Activated CD8-positive, alpha-beta memory T cell treated with anti-CD3 and anti-CD28 coated beads, Interleukin-2, amount 50 U/mL, for 4 hours (primary cell): ENCODE data around the gene AGTR1.
"Not testable (repeated sequence)": the region's sequence is repeated elsewhere in the genome, so short reads cannot be mapped to it uniquely, and the experiment has no call there.

Experiments used
- DNase-seq: peaks from one replicate; pipeline ENCODE4 v3.0.0-alpha.2; 2020

AGTR1 gene

GRCh38 chr3:148718982-148719862 lies 21.5 kb downstream of the AGTR1 start:
- DNase-seq = no peak

DNA sequence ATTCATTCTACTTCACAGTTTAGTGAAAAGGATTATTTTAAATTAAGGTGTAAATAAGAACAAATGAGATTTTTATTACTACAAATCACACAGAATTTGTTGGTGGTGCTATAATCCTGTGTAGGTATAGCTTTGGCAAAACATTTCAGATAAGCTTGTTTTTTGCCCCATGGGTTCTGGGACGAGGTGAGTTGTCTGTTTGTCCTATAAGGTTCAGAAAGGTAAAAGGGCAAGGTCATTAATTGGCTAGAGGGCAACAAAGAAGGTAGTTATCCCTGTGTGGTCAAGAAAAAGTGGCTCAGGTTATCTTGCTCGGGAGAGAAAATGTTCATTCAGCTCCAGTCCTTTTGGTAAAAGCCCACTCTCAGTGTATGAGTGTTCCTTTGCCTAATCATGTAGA lies 23.2 kb downstream of the AGTR1 start:
- no peak for DNase-seq

DNA sequence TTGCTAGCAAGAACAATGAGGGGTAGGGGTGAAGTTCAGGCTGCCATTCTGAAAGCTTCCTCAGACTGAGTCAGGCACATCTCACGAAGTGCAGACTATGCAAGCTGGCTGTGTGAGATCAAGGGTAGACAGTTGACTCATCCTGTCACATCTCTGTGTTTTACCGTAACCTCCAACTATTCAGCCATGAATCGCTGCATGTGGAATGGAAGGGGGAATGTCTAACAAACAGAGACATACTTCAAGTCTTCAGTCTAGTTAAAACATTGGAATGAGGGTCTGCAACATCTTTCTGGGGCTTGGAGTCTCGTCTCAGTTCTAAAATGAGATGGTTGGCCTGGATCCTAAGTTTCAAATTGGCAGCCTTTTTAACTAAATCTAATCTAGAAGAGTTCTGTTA lies 25.9 kb downstream of the AGTR1 start:
- DNase-seq = no peak

- no peak for DNase-seq
Observed at GRCh38 chr3:148727231-148727630, 29.5 kb downstream of the AGTR1 start.

GRCh38 chr3:148728753-148729152 lies 31.1 kb downstream of the AGTR1 start:
- DNase-seq = no peak

- no peak for DNase-seq
Observed at GRCh38 chr3:148729476-148730055, 31.9 kb downstream of the AGTR1 start.

DNA sequence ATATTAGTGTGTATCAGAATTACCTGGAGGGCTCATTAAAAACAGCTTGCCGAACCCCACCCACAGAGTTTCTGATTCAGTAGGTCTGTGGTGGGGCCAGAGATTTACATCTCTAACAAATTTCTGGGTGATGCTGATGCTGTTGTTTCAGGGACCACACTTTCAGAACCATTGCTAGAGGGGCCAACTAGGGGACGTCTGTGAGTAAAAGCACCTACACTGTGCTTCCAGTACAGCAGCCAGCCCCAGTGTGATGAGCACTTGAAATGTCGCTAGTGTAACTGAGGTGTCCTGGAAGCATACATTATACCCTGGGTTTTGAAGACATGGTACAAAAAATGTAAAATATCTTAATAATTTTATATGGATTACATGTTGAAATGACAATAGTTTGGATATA lies 33.0 kb downstream of the AGTR1 start:
- no peak for DNase-seq

DNA sequence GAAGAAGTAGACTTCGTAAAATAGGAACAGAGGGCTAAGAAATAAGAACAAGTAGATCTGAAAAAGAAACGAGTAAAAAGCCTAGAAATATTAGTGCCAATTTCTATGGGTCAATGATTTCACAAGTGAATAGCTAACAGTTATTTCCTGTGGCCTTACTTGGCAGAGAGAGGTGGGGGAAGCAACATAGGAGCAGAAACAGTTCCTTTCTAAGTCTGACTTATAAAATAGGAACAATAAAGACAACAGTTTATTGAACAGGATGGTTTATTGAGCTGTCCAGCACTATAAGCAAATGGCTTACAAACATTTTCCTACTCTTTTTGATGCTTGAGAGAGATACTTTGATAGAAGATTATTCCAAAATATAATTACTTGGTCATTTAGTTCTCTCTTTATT lies 37.9 kb downstream of the AGTR1 start:
- no peak for DNase-seq

GRCh38 chr3:148736086-148736485 lies 38.4 kb downstream of the AGTR1 start:
- no peak for DNase-seq

GRCh38 chr3:148737104-148737530 lies 39.4 kb downstream of the AGTR1 start:
- DNase-seq = no peak

- no peak for DNase-seq
Observed at GRCh38 chr3:148739720-148740119, 42.0 kb downstream of the AGTR1 start.

DNA sequence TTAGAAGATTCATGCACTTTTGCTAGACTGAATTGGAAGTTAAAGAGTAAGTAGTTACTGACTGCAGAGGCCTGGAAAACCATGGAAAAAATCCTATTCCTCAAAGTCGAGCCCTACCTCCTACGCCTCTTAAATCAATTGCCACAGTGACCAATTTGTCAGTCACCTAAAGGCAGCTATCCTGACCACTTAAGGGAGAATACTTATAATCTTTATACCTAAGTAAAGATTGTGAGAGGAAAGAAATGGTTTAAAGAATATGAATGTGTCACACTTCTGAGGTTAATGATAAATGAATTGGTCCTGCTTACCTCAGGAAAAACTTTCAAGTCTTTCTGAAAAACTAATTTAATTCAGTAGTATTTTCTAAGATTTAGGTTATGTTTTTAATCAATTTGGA lies 42.6 kb downstream of the AGTR1 start:
- DNase-seq = no peak

GRCh38 chr3:148741219-148741618 lies 43.5 kb downstream of the AGTR1 start:
- DNase-seq = no peak

DNA sequence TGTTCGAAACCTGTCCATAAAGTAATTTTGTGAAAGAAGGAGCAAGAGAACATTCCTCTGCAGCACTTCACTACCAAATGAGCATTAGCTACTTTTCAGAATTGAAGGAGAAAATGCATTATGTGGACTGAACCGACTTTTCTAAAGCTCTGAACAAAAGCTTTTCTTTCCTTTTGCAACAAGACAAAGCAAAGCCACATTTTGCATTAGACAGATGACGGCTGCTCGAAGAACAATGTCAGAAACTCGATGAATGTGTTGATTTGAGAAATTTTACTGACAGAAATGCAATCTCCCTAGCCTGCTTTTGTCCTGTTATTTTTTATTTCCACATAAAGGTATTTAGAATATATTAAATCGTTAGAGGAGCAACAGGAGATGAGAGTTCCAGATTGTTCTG lies 44.4 kb downstream of the AGTR1 start:
- DNase-seq = no peak

- DNase-seq = no peak
Observed at GRCh38 chr3:148746053-148746452, 48.4 kb downstream of the AGTR1 start.

GRCh38 chr3:148748283-148748682 lies 50.6 kb downstream of the AGTR1 start:
- no peak for DNase-seq

DNA sequence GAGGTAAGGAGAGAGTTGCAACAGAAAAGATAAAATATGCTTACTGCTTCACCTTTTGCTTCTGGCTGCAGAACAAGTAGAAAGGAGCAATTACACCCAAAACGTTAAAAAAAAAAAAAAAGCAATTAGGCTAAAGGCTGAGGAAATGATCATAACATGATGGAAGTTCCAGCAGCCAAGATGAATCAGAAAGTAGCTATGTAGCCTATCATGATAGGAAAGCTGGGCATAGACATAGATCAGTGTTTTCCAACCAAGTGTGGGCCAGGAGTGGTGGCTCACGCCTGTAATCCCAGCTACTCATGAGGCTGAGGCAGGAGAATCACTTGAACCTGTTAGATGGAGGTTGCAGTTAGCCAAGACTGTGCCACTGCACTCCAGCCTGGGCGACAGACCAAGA lies 52.6 kb downstream of the AGTR1 start:
- no peak for DNase-seq

DNA sequence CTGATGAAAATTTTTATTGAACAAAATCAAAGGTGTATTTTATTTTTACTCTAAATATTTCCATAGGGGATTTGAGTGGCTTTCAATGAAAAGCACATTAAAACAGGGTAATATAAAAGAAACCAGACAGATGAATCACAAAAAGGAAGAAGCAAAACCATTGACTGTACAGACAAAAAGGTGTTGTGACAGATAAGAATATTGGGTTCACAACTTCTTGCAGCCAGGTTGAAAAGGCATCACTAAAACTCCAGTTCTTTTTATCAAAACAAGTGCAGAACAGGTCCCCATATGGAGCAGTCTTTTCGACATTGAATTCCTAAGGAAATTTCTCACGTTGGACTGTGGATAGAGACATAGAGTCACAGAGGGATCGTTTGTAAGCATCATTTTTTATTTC lies 53.8 kb downstream of the AGTR1 start:
- DNase-seq = no peak

GRCh38 chr3:148753385-148753784 lies 55.7 kb downstream of the AGTR1 start:
- DNase-seq = not testable (repeated sequence)

GRCh38 chr3:148755570-148755969 lies 57.9 kb downstream of the AGTR1 start:
- DNase-seq = no peak

DNA sequence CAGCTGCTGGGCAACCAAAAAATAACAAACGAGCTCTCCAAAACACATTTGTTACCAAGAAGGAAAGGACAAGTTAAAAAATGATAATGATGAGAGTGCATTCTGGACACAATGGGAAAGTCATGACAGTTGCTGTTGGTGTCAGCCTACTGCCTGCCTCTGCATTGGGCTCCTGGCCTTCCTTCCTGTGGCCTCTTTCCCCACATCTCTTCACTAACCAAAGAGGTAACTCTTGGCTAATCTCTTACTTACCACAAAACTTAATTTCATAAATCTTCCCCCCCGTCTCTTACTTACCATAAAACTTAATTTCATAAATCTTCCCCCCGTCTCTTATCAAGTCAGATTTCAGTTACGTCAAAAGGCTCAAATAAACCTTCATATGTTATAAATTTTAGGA lies 58.6 kb downstream of the AGTR1 start:
- DNase-seq = no peak

DNA sequence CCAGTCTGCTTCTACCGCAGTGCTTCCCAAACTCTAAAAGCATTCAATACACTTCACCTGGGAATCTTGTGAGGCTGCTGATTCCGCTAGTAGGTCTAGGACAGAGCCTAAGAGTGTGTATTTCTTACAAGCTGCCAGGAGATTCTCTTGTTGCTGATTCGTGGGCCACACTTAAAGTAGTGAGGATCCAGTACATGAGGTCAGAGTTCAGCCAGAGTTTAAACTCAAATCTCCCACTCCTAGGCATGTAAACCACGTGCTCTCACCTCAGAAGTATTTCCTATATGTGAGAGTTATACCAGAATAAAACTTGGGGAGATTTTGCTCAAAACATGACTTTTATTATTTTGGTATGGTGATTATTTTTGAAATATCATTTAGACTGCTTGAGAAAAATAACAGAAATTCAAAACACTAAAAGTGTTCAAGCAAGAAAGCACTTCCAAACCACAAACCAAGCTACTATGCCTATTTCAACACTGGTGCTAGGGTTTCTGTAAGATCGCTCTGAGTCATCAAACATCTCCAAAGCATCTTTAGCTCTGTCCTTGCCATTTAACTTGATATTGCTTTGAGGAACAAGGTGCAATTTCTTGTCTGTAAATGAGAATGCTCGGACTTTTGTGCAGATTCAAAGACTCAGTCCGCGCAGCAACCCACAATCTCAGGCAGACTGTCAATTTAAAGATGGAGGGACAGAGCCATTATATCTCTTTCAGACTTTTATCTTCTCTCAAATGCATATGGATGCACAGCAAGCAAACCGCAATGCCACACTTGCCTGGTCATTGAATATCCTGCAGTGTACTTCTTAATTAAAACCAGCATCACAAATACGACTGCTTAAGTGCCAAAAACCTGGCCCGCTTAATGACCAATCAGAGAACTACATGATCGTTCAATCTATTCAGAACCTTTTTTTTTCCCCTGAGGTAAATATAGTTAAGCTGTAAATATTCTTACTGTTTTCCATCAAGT lies 59.8 kb downstream of the AGTR1 start:
- DNase-seq = no peak

DNA sequence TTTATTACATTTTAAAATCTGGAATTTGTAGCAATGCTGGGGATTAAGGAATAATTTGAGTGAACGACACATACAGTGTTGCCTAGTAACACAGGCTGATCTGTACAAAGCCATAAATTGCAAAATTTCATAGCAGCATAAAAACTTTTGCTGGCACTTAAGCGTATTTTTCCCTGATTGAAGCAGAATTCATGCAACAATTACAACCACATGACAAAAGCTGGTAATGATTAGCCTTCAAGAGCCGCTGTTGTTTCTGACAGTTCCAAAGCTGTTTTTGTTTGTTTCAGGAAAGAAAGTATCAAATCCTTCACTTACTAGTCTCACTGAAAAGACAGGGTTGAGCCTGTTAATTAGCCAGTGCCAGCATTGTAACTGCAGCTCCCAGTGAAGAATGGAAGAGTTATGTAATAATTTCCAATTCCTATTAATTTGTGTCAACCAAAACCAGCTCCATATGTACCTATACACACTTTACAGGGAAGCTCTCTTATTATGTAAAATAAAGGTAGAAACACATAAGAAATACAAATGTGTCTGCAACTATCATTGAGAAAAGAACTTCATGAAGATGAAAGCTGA lies 60.7 kb downstream of the AGTR1 start:
- no peak for DNase-seq
